Activated B cell treated with CpG ODN at 0.5 μM for 24 hours (primary cell): ENCODE data around the gene FOXA3. TPM values are rescaled to one million over a fixed set of nuclear protein-coding genes. Genes with fewer than 3 reads are reported as not detected.
"Not testable (repeated sequence)": the region's sequence is repeated elsewhere in the genome, so short reads cannot be mapped to it uniquely, and the experiment has no call there.

Source experiments
- ATAC-seq: fragments of 200-7000 bp; cut with Tn5 transposase; one replicate; pipeline ENCODE4 v1.10.0; 2021; ENCODE audit warnings: low read depth, mild to moderate bottlenecking, moderate library complexity
- CTCF ChIA-PET: fragments of 350-600 bp; sonication (Branson Sonifier 250); formaldehyde crosslinking; loops from one replicate; lab custom pipeline; 2021; ENCODE audit warnings: antibody characterized with exemption; lab: Charles Lee
- POLR2A ChIA-PET: fragments of 350-600 bp; sonication (Branson Sonifier 250); formaldehyde crosslinking; loops from one replicate; lab custom pipeline; 2021; ENCODE audit warnings: antibody characterized with exemption; lab: Charles Lee
- DNase-seq: peaks from one replicate; pipeline ENCODE4 v3.0.0; 2022
- H3K27ac Mint-ChIP-seq: one replicate; pipeline ENCODE4 v1.8.0; 2020; ENCODE audit warnings: mixed read lengths
- H3K27me3 Mint-ChIP-seq: one replicate; pipeline ENCODE4 v1.8.0; 2021; ENCODE audit warnings: mixed read lengths
- H3K36me3 Mint-ChIP-seq: one replicate; pipeline ENCODE4 v1.8.0; 2021; ENCODE audit warnings: low read depth, mixed read lengths
- H3K4me1 Mint-ChIP-seq: one replicate; pipeline ENCODE4 v1.8.0; 2021; ENCODE audit warnings: mixed read lengths
- H3K4me3 Mint-ChIP-seq: one replicate; pipeline ENCODE4 v1.8.0; 2020; ENCODE audit warnings: mild to moderate bottlenecking, mixed read lengths
- H3K9me3 Mint-ChIP-seq: one replicate; pipeline ENCODE4 v1.8.0; 2020; ENCODE audit warnings: mixed read lengths
- CTCF ChIP-seq: fragments of 200-600 bp; IDR thresholded peaks from one replicate; pipeline ENCODE4 v1.8.0; 2022; ENCODE audit warnings: antibody characterized with exemption, mild to moderate bottlenecking
- intact Hi-C: fragments of 100-400 bp; cut with micrococcal nuclease; formaldehyde crosslinking; loops from one replicate; pipeline ENCODE4 v1.15.1; 2024
- total RNA-seq: library from RNA; stranded (reverse); gene quantifications from 2 replicates; pipeline ENCODE4 v1.2.3, GENCODE V29; 2022

FOXA3 gene
- total RNA-seq, 1 donor from 2014 or later = not detected

GRCh38 chr19:45889210-45889885, 25.2 kb downstream of the FOXA3 start:
- H3K4me1 Mint-ChIP-seq = peaks cover 20% of the 10 kb centered on the region
- TF ChIP-seq CTCF = no peak
- DNase-seq (no peak), ATAC-seq (no peak)
- ChIA-PET POLR2A (interaction anchor here (5.0 kb wide), 1 partner anchor 14 kb away, joined by 60 read pairs; the partner anchor contains the start of gene MYPOP), CTCF (no interaction called here)
- no peaks in the 10 kb centered on the region for H3K9me3 Mint-ChIP-seq
- intact Hi-C loops = loop anchor here (5.0 to 10.0 kb wide), 2 partner anchors 128 to 455 kb away; partner anchors contain the start of gene PPP5C
- H3K27ac Mint-ChIP-seq = no peak overlapping the region
- H3K4me3 Mint-ChIP-seq = no peak overlapping the region
- peaks cover 11% of the 10 kb centered on the region for H3K36me3 Mint-ChIP-seq
- no peaks in the 10 kb centered on the region for H3K27me3 Mint-ChIP-seq

GRCh38 chr19:45890877-45891276, 26.8 kb downstream of the FOXA3 start:
- POLR2A ChIA-PET = no interaction called here
- CTCF ChIA-PET = no interaction called here
- H3K4me1 Mint-ChIP-seq = peaks cover 20% of the 10 kb centered on the region
- no peak for TF ChIP-seq CTCF
- no peak overlapping the region for H3K27ac Mint-ChIP-seq
- intact Hi-C loops = no loop called here
- peaks cover 22% of the 10 kb centered on the region for H3K36me3 Mint-ChIP-seq
- H3K9me3 Mint-ChIP-seq = no peaks in the 10 kb centered on the region
- ATAC-seq (no peak), DNase-seq (no peak)
- no peak overlapping the region for H3K4me3 Mint-ChIP-seq
- no peaks in the 10 kb centered on the region for H3K27me3 Mint-ChIP-seq

GRCh38 chr19:45895519-45895972, 31.4 kb downstream of the FOXA3 start:
- no peak for TF ChIP-seq CTCF
- ATAC-seq (no peak), DNase-seq (no peak)
- H3K9me3 Mint-ChIP-seq = no peaks in the 10 kb centered on the region
- H3K27me3 Mint-ChIP-seq = no peaks in the 10 kb centered on the region
- H3K36me3 Mint-ChIP-seq = peaks cover 29% of the 10 kb centered on the region
- H3K27ac Mint-ChIP-seq = no peak overlapping the region
- H3K4me3 Mint-ChIP-seq = no peak overlapping the region
- ChIA-PET CTCF (no interaction called here), POLR2A (no interaction called here)
- peaks cover 23% of the 10 kb centered on the region for H3K4me1 Mint-ChIP-seq
- intact Hi-C loops = no loop called here

- intact Hi-C loops, H3K27me3 Mint-ChIP-seq, CTCF ChIA-PET, ATAC-seq, H3K27ac Mint-ChIP-seq, H3K4me3 Mint-ChIP-seq, H3K9me3 Mint-ChIP-seq, DNase-seq: not testable (repeated sequence)
- POLR2A ChIA-PET = interaction anchor here (0.7 kb wide), 2 partner anchors 104 to 1049 kb away, joined by 3 to 5 read pairs; no protein-coding TSS in a partner anchor
- peaks cover 28% of the 10 kb centered on the region for H3K4me1 Mint-ChIP-seq
- peaks cover 30% of the 10 kb centered on the region for H3K36me3 Mint-ChIP-seq
Measured at GRCh38 chr19:45895983-45896599, 32.0 kb downstream of the FOXA3 start.

GRCh38 chr19:45897261-45897812, 33.2 kb downstream of the FOXA3 start:
- H3K36me3 Mint-ChIP-seq = peaks cover 35% of the 10 kb centered on the region
- no peak for DNase-seq
- no peaks in the 10 kb centered on the region for H3K9me3 Mint-ChIP-seq
- no peaks in the 10 kb centered on the region for H3K27me3 Mint-ChIP-seq
- no peak for ATAC-seq
- CTCF ChIA-PET = no interaction called here
- peaks cover 31% of the 10 kb centered on the region for H3K4me1 Mint-ChIP-seq
- POLR2A ChIA-PET = interaction anchor here (0.6 kb wide), 1 partner anchor 236 kb away, joined by 4 read pairs; no protein-coding TSS in a partner anchor
- intact Hi-C loops = no loop called here
- no peak overlapping the region for H3K27ac Mint-ChIP-seq
- no peak for TF ChIP-seq CTCF
- H3K4me3 Mint-ChIP-seq = no peak overlapping the region
